Loucy (cell line): ENCODE data around the gene KDM2B.

Experiments used
- CTCF ChIP-seq: fragments of 200-600 bp; sonication (generic); conservative IDR thresholded peaks from 2 replicates; pipeline ENCODE4 v1.5.1; 2014; ENCODE audit warnings: mild to moderate bottlenecking, antibody characterized with exemption, low read length
- EZH2phosphoT487 ChIP-seq: fragments of 200-600 bp; IDR thresholded peaks from 2 replicates; pipeline ENCODE4 v1.6.1; 2018; ENCODE audit warnings: antibody characterized with exemption, mild to moderate bottlenecking, moderate library complexity, borderline replicate concordance

GRCh38 chr12:121475279-121475678, 105.5 kb downstream of the KDM2B start:
- TF ChIP-seq CTCF (no peak), EZH2phosphoT487 (no peak)
